Thyroid gland (tissue), 4 donors: ENCODE data around the gene CREB3L2.

Source experiments
- POLR2A ChIP-seq, 2 donors: fragments of 450-650 bp; IDR thresholded peaks; one replicate each; pipeline ENCODE4 v1.6.1; 2017; ENCODE audit warnings: antibody characterized with exemption in 2 of 2, mild to moderate bottlenecking in 2 of 2, moderate library complexity in 1 of 2
- TF ChIP-seq, protein P1 (sequence below), 6 experiments: fragments of 200-600 bp in 3 of 6; fragments of 450-650 bp in 3 of 6; sonication (generic) in 3 of 6; IDR thresholded peaks; one replicate each; pipeline ENCODE4 v1.5.1; 2016 to 2019; ENCODE audit warnings: antibody characterized with exemption in 6 of 6, mild to moderate bottlenecking in 2 of 6, inconsistent platforms in 1 of 6, moderate library complexity in 1 of 6

DNA sequence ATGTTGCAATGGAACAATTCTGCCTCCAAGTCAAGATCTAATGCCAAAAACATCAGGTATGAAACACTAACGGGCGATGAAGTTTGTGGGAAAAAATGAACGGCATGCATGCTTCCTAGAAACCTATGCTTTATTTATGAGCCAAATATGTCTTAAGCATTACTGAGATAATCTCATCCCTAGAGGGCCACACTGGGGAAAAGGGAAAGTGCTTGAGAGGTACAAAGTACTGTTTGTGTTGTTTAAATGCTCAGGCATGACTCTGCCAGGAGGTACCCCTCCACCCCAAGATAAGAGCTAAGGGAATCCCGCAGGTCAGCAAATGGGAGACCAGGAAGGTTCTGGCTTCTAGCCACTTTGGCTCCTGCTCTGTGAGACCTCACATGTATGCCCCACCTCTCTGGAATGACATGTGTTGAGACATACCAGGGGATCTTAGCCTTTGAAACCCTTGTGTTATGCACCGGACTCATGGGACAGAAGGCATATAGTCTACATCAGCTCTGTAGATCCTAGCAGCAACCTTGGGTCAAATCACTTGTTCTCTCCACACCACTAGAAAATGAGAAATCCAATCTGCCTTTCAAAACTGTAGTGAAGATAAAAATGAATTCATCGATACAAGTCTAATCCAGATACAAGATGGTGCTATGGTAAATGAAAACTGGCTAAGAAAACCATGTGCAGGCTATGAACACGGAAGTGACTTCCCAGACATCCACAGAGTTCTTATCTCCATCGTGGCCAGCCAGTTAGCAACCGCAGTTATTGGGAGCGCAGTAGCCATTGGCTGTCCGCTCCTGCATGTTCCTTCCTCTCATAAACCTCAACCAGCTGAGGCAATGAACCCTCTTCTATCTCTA is 61.0 kb downstream of the CREB3L2 start:
- TF ChIP-seq, protein P1, sequence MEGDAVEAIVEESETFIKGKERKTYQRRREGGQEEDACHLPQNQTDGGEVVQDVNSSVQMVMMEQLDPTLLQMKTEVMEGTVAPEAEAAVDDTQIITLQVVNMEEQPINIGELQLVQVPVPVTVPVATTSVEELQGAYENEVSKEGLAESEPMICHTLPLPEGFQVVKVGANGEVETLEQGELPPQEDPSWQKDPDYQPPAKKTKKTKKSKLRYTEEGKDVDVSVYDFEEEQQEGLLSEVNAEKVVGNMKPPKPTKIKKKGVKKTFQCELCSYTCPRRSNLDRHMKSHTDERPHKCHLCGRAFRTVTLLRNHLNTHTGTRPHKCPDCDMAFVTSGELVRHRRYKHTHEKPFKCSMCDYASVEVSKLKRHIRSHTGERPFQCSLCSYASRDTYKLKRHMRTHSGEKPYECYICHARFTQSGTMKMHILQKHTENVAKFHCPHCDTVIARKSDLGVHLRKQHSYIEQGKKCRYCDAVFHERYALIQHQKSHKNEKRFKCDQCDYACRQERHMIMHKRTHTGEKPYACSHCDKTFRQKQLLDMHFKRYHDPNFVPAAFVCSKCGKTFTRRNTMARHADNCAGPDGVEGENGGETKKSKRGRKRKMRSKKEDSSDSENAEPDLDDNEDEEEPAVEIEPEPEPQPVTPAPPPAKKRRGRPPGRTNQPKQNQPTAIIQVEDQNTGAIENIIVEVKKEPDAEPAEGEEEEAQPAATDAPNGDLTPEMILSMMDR (IDR thresholded peaks at IDR 0.05) = no peak
- TF ChIP-seq POLR2A (IDR thresholded peaks at IDR 0.05) = no peak
